ACHN (cell line): ENCODE results near the gene COL6A1.

Experiments used
- DNase-seq: peaks from one replicate; pipeline ENCODE4 v3.0.0-alpha.2; 2015
- in situ Hi-C: cut with HindIII; loops from 2 replicates; pipeline ENCODE4 v1.10.0; 2017; ENCODE audit warnings: low sequenced_read_pairs, low pct_ligation_motif_present, low pct_unique_long_range_greater_than_20kb

Gene COL6A1

GRCh38 chr21:46049890-46050667 is 68.5 kb downstream of the COL6A1 start:
- in situ Hi-C loops, result no loop called here
- no peak for DNase-seq

GRCh38 chr21:46050668-46051378 is 69.3 kb downstream of the COL6A1 start:
- no peak for DNase-seq
- in situ Hi-C loops, result no loop called here

- DNase-seq, result no peak
- in situ Hi-C loops, result no loop called here
These were observed 69.8 kb downstream of the COL6A1 start for GRCh38 chr21:46051379-46051770.

DNA sequence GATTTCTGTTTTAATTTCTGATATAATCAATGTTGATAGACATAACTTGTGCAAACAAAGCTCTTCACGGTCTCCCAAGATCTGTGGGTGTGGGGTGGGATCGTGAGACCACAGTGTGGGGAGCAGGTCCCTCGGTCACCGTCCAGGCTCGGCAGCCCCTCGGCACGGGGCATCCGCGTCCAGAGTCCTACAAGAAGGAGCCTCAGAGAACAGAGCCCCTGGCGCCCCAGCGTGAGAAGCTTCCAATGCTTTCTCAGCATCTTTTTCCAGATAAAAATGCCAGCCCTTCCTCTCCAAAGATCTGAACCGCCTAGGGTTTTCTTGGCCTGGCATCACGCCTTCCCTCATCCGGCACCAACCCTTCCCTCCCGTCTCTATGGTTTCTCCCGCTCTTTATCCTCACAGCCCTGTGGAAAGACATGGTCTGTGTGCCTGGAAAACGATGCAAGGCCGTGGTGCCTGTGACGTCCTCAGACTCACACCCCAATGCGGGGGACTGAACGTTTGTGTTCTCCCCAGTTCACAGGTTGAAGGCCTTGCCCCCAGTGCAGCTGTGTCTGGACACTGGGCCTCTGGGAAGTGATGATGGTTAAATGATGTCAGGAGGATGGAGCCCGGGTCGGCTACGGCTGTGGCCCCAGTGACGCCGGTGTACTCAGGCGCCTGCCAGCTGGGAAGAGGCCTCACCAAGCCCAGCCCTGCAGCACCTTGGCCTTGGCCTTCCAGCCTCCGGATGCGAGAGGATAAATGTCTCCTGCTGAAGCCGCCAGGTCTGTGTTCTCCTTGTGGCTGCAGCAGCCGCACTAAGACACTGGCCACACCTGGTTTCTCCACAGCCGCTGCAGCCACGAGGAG is 70.5 kb downstream of the COL6A1 start:
- DNase-seq, result no peak
- in situ Hi-C loops, result no loop called here

- DNase-seq, result no peak
- in situ Hi-C loops, result no loop called here
These were observed 71.4 kb downstream of the COL6A1 start for GRCh38 chr21:46052703-46053651.

GRCh38 chr21:46054031-46054430 is 72.5 kb downstream of the COL6A1 start:
- in situ Hi-C loops, result no loop called here
- no peak for DNase-seq

DNA sequence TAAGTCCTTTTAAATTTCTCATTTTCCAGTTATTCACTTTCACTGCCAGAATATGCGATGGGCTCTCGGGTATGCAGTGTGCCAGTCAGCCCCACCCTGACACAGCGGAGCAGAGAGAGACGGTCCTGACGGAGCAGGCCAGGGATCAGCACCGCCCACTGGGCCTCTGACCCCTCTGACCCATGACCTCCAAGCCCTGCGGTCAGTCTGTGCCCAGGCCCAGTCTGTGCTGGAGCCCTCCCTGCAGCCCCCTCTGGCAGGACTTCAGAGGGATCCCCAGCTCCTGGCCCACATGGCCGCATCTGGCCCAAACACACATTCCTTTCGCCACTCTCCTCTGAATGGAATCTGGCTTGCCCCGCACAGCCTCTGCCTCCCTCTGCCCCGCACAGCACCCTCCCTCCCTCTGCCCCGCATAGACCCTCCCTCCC is 72.9 kb downstream of the COL6A1 start:
- DNase-seq, result no peak
- in situ Hi-C loops, result no loop called here
